ENCODE measurements around the gene UNC5A.

GRCh38 chr5:176769911-176770310 is 40.4 kb upstream of the UNC5A start:
- TF ChIP-seq MAX (IDR thresholded peaks at IDR 0.05) (no peak), REST (IDR thresholded peaks at IDR 0.05; ENCODE audit: low read depth) (no peak), TAF1 (IDR thresholded peaks at IDR 0.05; ENCODE audit: low read depth) (no peak), RAD21 (IDR thresholded peaks at IDR 0.05; ENCODE audit: low read depth) (no peak), EP300 (IDR thresholded peaks at IDR 0.05; ENCODE audit: borderline replicate concordance) (no peak), YY1 (IDR thresholded peaks at IDR 0.05; ENCODE audit: low read depth) (no peak), NFIC (IDR thresholded peaks at IDR 0.05) (no peak), CEBPB (IDR thresholded peaks at IDR 0.05) (no peak), ZBTB7A (IDR thresholded peaks at IDR 0.05; ENCODE audit: low read depth) (no peak), EGR1 (IDR thresholded peaks at IDR 0.05) (no peak), TEAD4 (IDR thresholded peaks at IDR 0.05) (no peak)

All from Ishikawa (cell line).